ENCODE results near the gene CTNNA1. TPM values are rescaled to one million over a fixed set of nuclear protein-coding genes. Genes with fewer than 3 reads are reported as not detected.

Gene CTNNA1
- total and polyA plus RNA-seq, 9 of the 15 experiments (the other 6 are each of a cell fraction or from before 2014, with no cell fraction given): 29.6 to 117 (median 89.1) TPM

GRCh38 chr5:138775034-138775433 lies 21.8 kb downstream of the CTNNA1 start:
- Histone ChIP-seq H3K9me1 (ENCODE audit: control insufficient read depth, insufficient read depth, low read length) (no peaks in the 10 kb centered on the region), H4K20me1 (replicated peaks; ENCODE audit: control insufficient read depth, insufficient read depth, low read length) (no peaks in the 10 kb centered on the region), H3K36me3 (ENCODE audit: control insufficient read depth, insufficient read depth, low read length) (peaks cover 5% of the 10 kb centered on the region; the same call in 1 of the 3 replicates), H3K27me3 (ENCODE audit: control insufficient read depth in 2 of 2, insufficient read depth in 2 of 2, low read length in 2 of 2) (no peaks in the 10 kb centered on the region), H3K4me2 (ENCODE audit: insufficient read depth, low read length) (no peak overlapping the region), H3K79me2 (ENCODE audit: control insufficient read depth, insufficient read depth, low read length) (peaks cover 40% of the 10 kb centered on the region), H3K4me1 (replicated peaks in 1 of 2; ENCODE audit: control insufficient read depth in 2 of 2, insufficient read depth in 2 of 2, low read length in 2 of 2) (no peaks in the 10 kb centered on the region), H3K9ac (ENCODE audit: insufficient read depth in 1 of 2, low read depth in 2 of 2, low read length in 2 of 2) (no peak overlapping the region), H3K27ac (ENCODE audit: extremely low read depth, low read depth, low read length) (no peak overlapping the region), H3K4me3 (no peak overlapping the region), H3K9me3 (replicated peaks; ENCODE audit: control insufficient read depth, insufficient read depth, low read depth, low read length) (no peaks in the 10 kb centered on the region), H2AFZ (ENCODE audit: low read depth, low read length) (no peak overlapping the region)
- in situ Hi-C loops (cut with MboI) (no loop called here), intact Hi-C loops (cut with micrococcal nuclease) (no loop called here)
- no peak for ATAC-seq
- WGBS (ENCODE audit: insufficient coverage, low coverage, missing lambda C conversion rate): 90% methylated on average over 1 of the region's 1 CpG
- DNase-seq (ENCODE audit: extremely low read depth in 1 of 4, low spot score in 3 of 4): no peak
- POLR2A ChIA-PET: no interaction called here
- CTCF ChIA-PET (ENCODE audit: low intra/inter-chr PET ratio): no interaction called here
- FAIRE-seq: peak; percentile 62
- BruUV-seq (replicated peaks): no TSS peak
- TF ChIP-seq NCOA6 (IDR thresholded peaks at IDR 0.05): no peak
- no peak for TF ChIP-seq ARHGAP35 (IDR thresholded peaks at IDR 0.05; ENCODE audit: partially characterized antibody)
- no peak for TF ChIP-seq U2AF1 (optimal IDR thresholded peaks at IDR 0.05; ENCODE audit: low read depth, low read length)
- no peak for TF ChIP-seq NFRKB (IDR thresholded peaks at IDR 0.05; ENCODE audit: low read depth)
- no peak for TF ChIP-seq RFX7 (CRISPR knock-in tag; IDR thresholded peaks at IDR 0.05)
- TF ChIP-seq REST (IDR thresholded peaks at IDR 0.05; ENCODE audit: borderline replicate concordance): no peak
- no peak for TF ChIP-seq REST (CRISPR knock-in tag; IDR thresholded peaks at IDR 0.05; ENCODE audit: low read depth)
- TF ChIP-seq AFF1 (IDR thresholded peaks at IDR 0.05; ENCODE audit: low read depth in 1 of 2, partially characterized antibody in 2 of 2): no peak
- no peak for TF ChIP-seq TARDBP (IDR thresholded peaks at IDR 0.05)
- no peak for TF ChIP-seq GATA2 (CRISPR knock-in tag; IDR thresholded peaks at IDR 0.05)
- no peak for TF ChIP-seq SMARCB1 (IDR thresholded peaks at IDR 0.05; ENCODE audit: insufficient read length, low read depth)
- TF ChIP-seq RCOR1 (IDR thresholded peaks at IDR 0.05; ENCODE audit: borderline replicate concordance in 1 of 2, low read depth in 2 of 2, low read length in 2 of 2): no peak
- no peak for TF ChIP-seq RBM22 (IDR thresholded peaks at IDR 0.05; ENCODE audit: low read depth, low read length, poor library complexity, severe bottlenecking)

All from K562 (cell line).